Non-pigmented ciliary epithelial cell (primary cell): ENCODE measurements around the gene TET1.
A peak's percentile ranks its signal among the peaks of the same experiment; 100 is the strongest.
"Not testable (repeated sequence)": the region's sequence is repeated elsewhere in the genome, so short reads cannot be mapped to it uniquely, and the experiment has no call there.

Experiments used
- DNase-seq: peaks from one replicate; pipeline ENCODE4 v3.0.0-alpha.2; 2010; ENCODE audit warnings: low read depth

The TET1 gene

GRCh38 chr10:68564712-68565111 is 4.6 kb downstream of the TET1 start:
- DNase-seq = no peak

- DNase-seq = no peak
These were observed 5.5 kb downstream of the TET1 start for GRCh38 chr10:68565658-68566057.

- DNase-seq = no peak
These were observed 6.2 kb downstream of the TET1 start for GRCh38 chr10:68566351-68566750.

GRCh38 chr10:68566955-68567354 is 6.8 kb downstream of the TET1 start:
- DNase-seq = no peak

- no peak for DNase-seq
These were observed 12.0 kb downstream of the TET1 start for GRCh38 chr10:68572151-68572550.

GRCh38 chr10:68574051-68574450 is 13.9 kb downstream of the TET1 start:
- DNase-seq = no peak

GRCh38 chr10:68576118-68576517 is 16.0 kb downstream of the TET1 start:
- no peak for DNase-seq

- no peak for DNase-seq
These were observed 18.8 kb downstream of the TET1 start for GRCh38 chr10:68578974-68579373.

- not testable (repeated sequence) for DNase-seq
These were observed 24.1 kb downstream of the TET1 start for GRCh38 chr10:68584187-68584586.

GRCh38 chr10:68586606-68587305 is 26.6 kb downstream of the TET1 start:
- DNase-seq = no peak

GRCh38 chr10:68594405-68594804 is 34.3 kb downstream of the TET1 start:
- DNase-seq = peak; percentile 69

- DNase-seq = no peak
These were observed 35.4 kb downstream of the TET1 start for GRCh38 chr10:68595513-68595912.

GRCh38 chr10:68597407-68597806 is 37.3 kb downstream of the TET1 start:
- DNase-seq = no peak

- DNase-seq = no peak
These were observed 39.0 kb downstream of the TET1 start for GRCh38 chr10:68598978-68599770.

- DNase-seq = no peak
These were observed 39.6 kb downstream of the TET1 start for GRCh38 chr10:68599771-68600040.

- DNase-seq = no peak
These were observed 40.1 kb downstream of the TET1 start for GRCh38 chr10:68600041-68600778.

GRCh38 chr10:68601501-68602265 is 41.5 kb downstream of the TET1 start:
- no peak for DNase-seq

GRCh38 chr10:68602434-68602833 is 42.3 kb downstream of the TET1 start:
- DNase-seq = no peak

GRCh38 chr10:68603766-68604165 is 43.6 kb downstream of the TET1 start:
- DNase-seq = no peak

- no peak for DNase-seq
These were observed 44.3 kb downstream of the TET1 start for GRCh38 chr10:68604441-68604840.

GRCh38 chr10:68606918-68607317 is 46.8 kb downstream of the TET1 start:
- DNase-seq = no peak

- DNase-seq = not testable (repeated sequence)
These were observed 49.9 kb downstream of the TET1 start for GRCh38 chr10:68610023-68610422.
